H9 (cell line): Measurements from ENCODE around the gene LST1. TPM values are rescaled to one million over a fixed set of nuclear protein-coding genes. Genes with fewer than 3 reads are reported as not detected.

Experiments
- DNase-seq: peaks from one replicate; pipeline ENCODE4 v3.0.0-alpha.2; 2017
- H2AFZ ChIP-seq: one replicate; pipeline ENCODE4 v1.6.1; 2013; ENCODE audit warnings: mild to moderate bottlenecking, low read length, control low read depth, moderate library complexity
- H2AK5ac ChIP-seq: 2 replicates; pipeline ENCODE4 v1.6.1; 2013; ENCODE audit warnings: low read length, control low read depth, mixed read lengths; ENCODE audit not compliant: insufficient read length
- H2BK120ac ChIP-seq: one replicate; pipeline ENCODE4 v1.6.1; 2013; ENCODE audit warnings: low read depth, mild to moderate bottlenecking, low read length, control low read depth, inconsistent platforms; ENCODE audit not compliant: poor library complexity, severe bottlenecking
- H2BK12ac ChIP-seq: 2 replicates; pipeline ENCODE4 v1.6.1; 2013; ENCODE audit warnings: low read length, control low read depth, mixed read lengths, low read depth; ENCODE audit not compliant: insufficient read length
- H2BK15ac ChIP-seq: 2 replicates; pipeline ENCODE4 v1.6.1; 2013; ENCODE audit warnings: low read depth, low read length, control low read depth
- H2BK20ac ChIP-seq: one replicate; pipeline ENCODE4 v1.6.1; 2013; ENCODE audit warnings: low read depth, mild to moderate bottlenecking, low read length, control low read depth, inconsistent platforms; ENCODE audit not compliant: poor library complexity, severe bottlenecking
- H2BK5ac ChIP-seq: 2 replicates; pipeline ENCODE4 v1.6.1; 2013; ENCODE audit warnings: low read length, control low read depth, mixed read lengths; ENCODE audit not compliant: insufficient read length
- H3K14ac ChIP-seq: 2 replicates; pipeline ENCODE4 v1.6.1; 2013; ENCODE audit warnings: low read length, control low read depth; ENCODE audit not compliant: insufficient read depth
- H3K18ac ChIP-seq: 2 replicates; pipeline ENCODE4 v1.6.1; 2013; ENCODE audit warnings: low read depth, mild to moderate bottlenecking, mixed read lengths, low read length, control low read depth; ENCODE audit not compliant: insufficient read length
- H3K23ac ChIP-seq: 2 replicates; pipeline ENCODE4 v1.6.1; 2013; ENCODE audit warnings: low read length, control low read depth, mixed read lengths, low read depth; ENCODE audit not compliant: insufficient read length
- H3K23me2 ChIP-seq: 2 replicates; pipeline ENCODE4 v1.6.1; 2013; ENCODE audit warnings: low read depth, mild to moderate bottlenecking, mixed read lengths, low read length, control low read depth; ENCODE audit not compliant: insufficient read length, poor library complexity, severe bottlenecking
- H3K27ac ChIP-seq: 2 replicates; pipeline ENCODE4 v1.5.1; 2013; ENCODE audit warnings: low read length, control low read depth, mixed read lengths, low read depth; ENCODE audit not compliant: insufficient read length
- H3K27me3 ChIP-seq: 2 replicates; pipeline ENCODE4 v1.6.1; 2013; ENCODE audit warnings: low read length, control low read depth, inconsistent platforms; ENCODE audit not compliant: insufficient read depth
- H3K4ac ChIP-seq: 2 replicates; pipeline ENCODE4 v1.6.1; 2013; ENCODE audit warnings: low read depth, mild to moderate bottlenecking, control low read depth, inconsistent platforms, low read length, moderate library complexity
- H3K4me1 ChIP-seq: 2 replicates; pipeline ENCODE4 v1.6.1; 2013; ENCODE audit warnings: low read length, control low read depth, inconsistent platforms; ENCODE audit not compliant: insufficient read depth
- H3K4me2 ChIP-seq: 2 replicates; pipeline ENCODE4 v1.6.1; 2013; ENCODE audit warnings: low read length, control low read depth, mixed read lengths; ENCODE audit not compliant: insufficient read length, insufficient read depth
- H3K56ac ChIP-seq: 2 replicates; pipeline ENCODE4 v1.6.1; 2013; ENCODE audit warnings: low read depth, mild to moderate bottlenecking, mixed read lengths, low read length, control low read depth; ENCODE audit not compliant: insufficient read length
- H3K79me1 ChIP-seq: 2 replicates; pipeline ENCODE4 v1.6.1; 2013; ENCODE audit warnings: low read depth, mild to moderate bottlenecking, moderate library complexity, low read length, control low read depth, inconsistent platforms; ENCODE audit not compliant: insufficient read depth, poor library complexity, severe bottlenecking
- H3K79me2 ChIP-seq: 2 replicates; pipeline ENCODE4 v1.6.1; 2013; ENCODE audit warnings: low read length, control low read depth, inconsistent platforms; ENCODE audit not compliant: insufficient read depth
- H3K9ac ChIP-seq: 2 replicates; pipeline ENCODE4 v1.6.1; 2013; ENCODE audit warnings: low read length, control low read depth, mixed read lengths; ENCODE audit not compliant: insufficient read length; ENCODE audit errors: extremely low read depth
- H3K9me3 ChIP-seq: one replicate; pipeline ENCODE4 v1.6.1; 2013; ENCODE audit warnings: low read depth, low read length, inconsistent platforms; ENCODE audit not compliant: control insufficient read depth
- H3T11ph ChIP-seq: one replicate; pipeline ENCODE4 v1.6.1; 2013; ENCODE audit warnings: mild to moderate bottlenecking, low read length, control low read depth, inconsistent platforms
- H4K20me1 ChIP-seq: one replicate; pipeline ENCODE4 v1.6.1; 2013; ENCODE audit not compliant: control insufficient read depth, insufficient read length, insufficient read depth
- H4K5ac ChIP-seq: 2 replicates; pipeline ENCODE4 v1.6.1; 2013; ENCODE audit warnings: low read depth, mild to moderate bottlenecking, mixed read lengths, low read length, control low read depth; ENCODE audit not compliant: insufficient read length
- H4K8ac ChIP-seq: replicated peaks from 2 replicates; pipeline ENCODE4 v1.6.1; 2013; ENCODE audit warnings: low read length, control low read depth, mixed read lengths, low read depth; ENCODE audit not compliant: insufficient read length
- H4K91ac ChIP-seq: 2 replicates; pipeline ENCODE4 v1.6.1; 2013; ENCODE audit warnings: low read depth, mild to moderate bottlenecking, moderate library complexity, mixed read lengths, low read length, control low read depth; ENCODE audit not compliant: insufficient read length
- H3K27ac Mint-ChIP-seq, 3 experiments: 2 replicates in 2 of 3; 3 replicates in 1 of 3; pipeline ENCODE4 v1.8.0; 2020 to 2021; ENCODE audit warnings: mixed read lengths in 3 of 3, mild to moderate bottlenecking in 1 of 3, moderate library complexity in 1 of 3
- H3K27me3 Mint-ChIP-seq: 2 replicates; pipeline ENCODE4 v1.8.0; 2021; ENCODE audit warnings: low read depth, mild to moderate bottlenecking, moderate library complexity, mixed read lengths
- H3K36me3 Mint-ChIP-seq, 3 experiments: 2 replicates in 2 of 3; 3 replicates in 1 of 3; pipeline ENCODE4 v1.8.0; 2020 to 2021; ENCODE audit warnings: low read depth in 3 of 3, mixed read lengths in 3 of 3; ENCODE audit not compliant: insufficient read depth in 1 of 3
- H3K4me1 Mint-ChIP-seq, 2 experiments: 2 replicates each; pipeline ENCODE4 v1.8.0; 2020; ENCODE audit warnings: mixed read lengths in 2 of 2
- H3K4me3 Mint-ChIP-seq, 2 experiments: 2 replicates in 1 of 2; 3 replicates in 1 of 2; pipeline ENCODE4 v1.8.0; 2020 to 2021; ENCODE audit warnings: mild to moderate bottlenecking in 2 of 2, mixed read lengths in 2 of 2, moderate library complexity in 1 of 2
- H3K9me3 Mint-ChIP-seq, 2 experiments: 2 replicates in 1 of 2; 3 replicates in 1 of 2; pipeline ENCODE4 v1.8.0; 2020; ENCODE audit warnings: mild to moderate bottlenecking in 2 of 2, mixed read lengths in 2 of 2, moderate library complexity in 1 of 2
- WGBS: extraction: QIAGEN DNeasy Blood & Tissue Kit; methylation state at CpG from one replicate; pipeline ENCODE4 v1.1.7; 2013; ENCODE audit warnings: missing lambda C conversion rate, low lambda C conversion rate, mixed read lengths; ENCODE audit not compliant: insufficient read length; ENCODE audit errors: extremely low coverage; 5-methylcytosine and 5-hydroxymethylcytosine counted together
- total RNA-seq: library from RNA; stranded (reverse); gene quantifications from 2 replicates; pipeline ENCODE4 v1.2.1, GENCODE V29; 2021
- TF ChIP-seq, protein P1 (sequence below): fragments of 200-600 bp; sonication (generic); conservative IDR thresholded peaks from 3 replicates; pipeline ENCODE4 v1.8.0; 2021; ENCODE audit warnings: antibody characterized with exemption, mild to moderate bottlenecking

Gene LST1
- total RNA-seq, 1 experiment from 2014 or later: not detected

DNA sequence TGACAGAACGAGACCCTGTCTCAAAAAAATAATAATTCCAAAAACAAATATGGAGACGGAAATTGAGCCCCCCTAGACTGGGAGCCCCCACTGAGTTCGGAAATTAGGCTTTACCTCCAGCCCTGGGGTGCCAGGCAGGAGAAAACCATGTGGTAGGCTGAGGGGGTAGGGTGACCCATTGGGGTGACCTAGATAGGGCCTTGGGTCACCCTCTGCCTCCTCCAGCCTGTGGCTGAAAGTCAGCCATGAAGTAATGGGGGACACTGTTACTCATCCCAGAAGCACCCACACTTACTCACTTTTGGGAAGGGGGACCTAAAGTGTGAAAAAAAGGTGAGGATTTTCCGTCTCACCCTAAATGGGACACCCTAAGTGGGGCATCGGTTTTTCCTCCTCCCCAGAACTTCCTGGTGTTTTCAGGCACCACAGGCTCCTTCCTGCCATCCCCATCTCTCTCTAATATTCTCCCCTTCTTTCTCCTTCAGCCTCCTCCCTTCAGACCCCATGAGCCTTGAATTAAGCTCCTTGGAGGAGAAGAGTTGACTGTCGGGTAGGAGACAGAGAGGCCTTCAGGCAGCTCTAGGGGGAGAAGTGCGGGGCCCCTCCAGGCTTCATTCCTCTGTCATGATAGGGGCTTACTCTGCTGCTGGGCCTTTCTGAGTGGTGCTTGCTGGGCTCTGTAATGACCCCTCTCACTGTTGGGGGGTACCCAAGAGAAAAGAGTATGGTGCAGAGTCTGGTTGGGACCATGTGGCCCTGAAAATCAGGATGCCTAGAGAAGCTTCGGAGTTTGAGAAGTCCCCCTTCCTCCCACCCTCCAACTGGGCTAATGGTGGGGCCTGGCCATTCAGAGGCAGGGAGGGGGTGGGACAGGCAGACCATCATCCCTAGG is 6.3 kb upstream of the LST1 start:
- Histone ChIP-seq H2BK5ac (no peak overlapping the region), H3K79me1 (no peaks in the 10 kb centered on the region), H3K4me1 (peaks cover 2% of the 10 kb centered on the region; the same call in 1 of the 2 replicates), H4K5ac (no peak overlapping the region), H2BK15ac (no peak overlapping the region), H2BK20ac (no peak overlapping the region), H3K79me2 (no peaks in the 10 kb centered on the region), H3K18ac (no peak overlapping the region), H4K8ac (no peak overlapping the region), H4K20me1 (no peaks in the 10 kb centered on the region), H3K23ac (no peak overlapping the region), H3K56ac (no peak overlapping the region), H2BK120ac (no peak overlapping the region), H3K27ac (no peak overlapping the region), H3K14ac (no peak overlapping the region), H2AFZ (no peak overlapping the region), H2AK5ac (no peak overlapping the region), H3K9ac (no peak overlapping the region), H3K27me3 (no peaks in the 10 kb centered on the region), H3K23me2 (peaks cover 11% of the 10 kb centered on the region), H3T11ph (no peak overlapping the region), H3K9me3 (no peaks in the 10 kb centered on the region), H4K91ac (no peak overlapping the region), H3K4ac (no peak overlapping the region), H2BK12ac (peak overlapping the region; percentile 57), H3K4me2 (peak overlapping the region; percentile 67)
- WGBS: no CpG with 5 or more reads among the region's 8 CpGs
- Mint-ChIP-seq H3K36me3 (no peaks in the 10 kb centered on the region), H3K27me3 (peaks cover 42% of the 10 kb centered on the region), H3K27ac (no peak overlapping the region; a peak in 1 of 7 replicates), H3K4me1 (peaks cover 30 to 31% of the 10 kb centered on the region in 2 experiments), H3K9me3 (no peaks in the 10 kb centered on the region; a peak in 1 of 5 replicates), H3K4me3 (peak overlapping the region; percentile 84 to 94)
- TF ChIP-seq, protein P1, sequence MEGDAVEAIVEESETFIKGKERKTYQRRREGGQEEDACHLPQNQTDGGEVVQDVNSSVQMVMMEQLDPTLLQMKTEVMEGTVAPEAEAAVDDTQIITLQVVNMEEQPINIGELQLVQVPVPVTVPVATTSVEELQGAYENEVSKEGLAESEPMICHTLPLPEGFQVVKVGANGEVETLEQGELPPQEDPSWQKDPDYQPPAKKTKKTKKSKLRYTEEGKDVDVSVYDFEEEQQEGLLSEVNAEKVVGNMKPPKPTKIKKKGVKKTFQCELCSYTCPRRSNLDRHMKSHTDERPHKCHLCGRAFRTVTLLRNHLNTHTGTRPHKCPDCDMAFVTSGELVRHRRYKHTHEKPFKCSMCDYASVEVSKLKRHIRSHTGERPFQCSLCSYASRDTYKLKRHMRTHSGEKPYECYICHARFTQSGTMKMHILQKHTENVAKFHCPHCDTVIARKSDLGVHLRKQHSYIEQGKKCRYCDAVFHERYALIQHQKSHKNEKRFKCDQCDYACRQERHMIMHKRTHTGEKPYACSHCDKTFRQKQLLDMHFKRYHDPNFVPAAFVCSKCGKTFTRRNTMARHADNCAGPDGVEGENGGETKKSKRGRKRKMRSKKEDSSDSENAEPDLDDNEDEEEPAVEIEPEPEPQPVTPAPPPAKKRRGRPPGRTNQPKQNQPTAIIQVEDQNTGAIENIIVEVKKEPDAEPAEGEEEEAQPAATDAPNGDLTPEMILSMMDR: no peak
- no peak for DNase-seq
